Left lung (tissue), 10 donors: ENCODE results near the gene SLC22A5. TPM values are rescaled to one million over a fixed set of nuclear protein-coding genes. Genes with fewer than 3 reads are reported as not detected.
A peak's percentile ranks its signal among the peaks of the same experiment; 100 is the strongest.

ENCODE experiments used
- ATAC-seq: fragments of 200-7000 bp; cut with Tn5 transposase; one replicate; pipeline ENCODE4 v1.9.1; 2020; ENCODE audit warnings: moderate library complexity
- DNase-seq, 4 donors: peaks; one replicate each; pipeline ENCODE4 v3.0.0-alpha.2; 2013 to 2020
- H3K27ac ChIP-seq, 2 donors: fragments of 200-600 bp; sonication (generic) in 1 of 2; one replicate each; pipeline versions ENCODE4 v1.5.0 to v1.8.0; 2020 to 2021
- H3K27me3 ChIP-seq, 2 donors: fragments of 200-600 bp; sonication (generic) in 1 of 2; one replicate each; pipeline versions ENCODE4 v1.5.0 to v1.8.0; 2020 to 2021
- H3K36me3 ChIP-seq, 2 donors: fragments of 200-600 bp; sonication (generic) in 1 of 2; one replicate each; pipeline versions ENCODE4 v1.5.0 to v1.8.0; 2020 to 2021
- H3K4me1 ChIP-seq, 2 donors: fragments of 200-600 bp; one replicate each; pipeline ENCODE4 v1.8.0; 2021
- H3K4me3 ChIP-seq, 2 donors: fragments of 200-600 bp; sonication (generic) in 1 of 2; one replicate each; pipeline versions ENCODE4 v1.5.0 to v1.8.0; 2020 to 2021; ENCODE audit warnings: mild to moderate bottlenecking in 1 of 2
- H3K9me3 ChIP-seq, 2 donors: fragments of 200-600 bp; sonication (generic) in 1 of 2; one replicate each; pipeline versions ENCODE4 v1.5.0 to v1.8.0; 2020 to 2021
- intact Hi-C, 2 donors: fragments of 100-400 bp; cut with DNase I; formaldehyde crosslinking; loops; one replicate each; pipeline versions ENCODE4 v1.11.2 to v1.14.2; 2022
- polyA plus RNA-seq, 6 donors: library from polyadenylated mRNA; unstranded; fragments of 120-200 nt; gene quantifications; one replicate each; pipeline ENCODE4 v1.2.1, GENCODE V29; 2013; ENCODE audit not compliant: insufficient read length in 6 of 6
- total RNA-seq, 2 donors: library from RNA; stranded (reverse); fragmentation: NEBNext Ultra II Directional; extraction: Animal tissue kit (Norgen Biotek cat#: 25700); gene quantifications; one replicate each; pipeline ENCODE4 v1.2.1, GENCODE V29; 2021
- TF ChIP-seq, protein P1 (sequence below), 2 donors: fragments of 200-600 bp; sonication (generic) in 1 of 2; IDR thresholded peaks; one replicate each; pipeline versions ENCODE4 v1.5.0 to v1.8.0; 2021; ENCODE audit warnings: antibody characterized with exemption in 2 of 2
- donor health status: DM: no; HTN: yes; CAD: no.
- donor health status: DM: no; HTN: no; CAD: no.

SLC22A5 gene
- total and polyA plus RNA-seq, 8 donors, result 9.5 to 17.6 (median 14.2) TPM

DNA sequence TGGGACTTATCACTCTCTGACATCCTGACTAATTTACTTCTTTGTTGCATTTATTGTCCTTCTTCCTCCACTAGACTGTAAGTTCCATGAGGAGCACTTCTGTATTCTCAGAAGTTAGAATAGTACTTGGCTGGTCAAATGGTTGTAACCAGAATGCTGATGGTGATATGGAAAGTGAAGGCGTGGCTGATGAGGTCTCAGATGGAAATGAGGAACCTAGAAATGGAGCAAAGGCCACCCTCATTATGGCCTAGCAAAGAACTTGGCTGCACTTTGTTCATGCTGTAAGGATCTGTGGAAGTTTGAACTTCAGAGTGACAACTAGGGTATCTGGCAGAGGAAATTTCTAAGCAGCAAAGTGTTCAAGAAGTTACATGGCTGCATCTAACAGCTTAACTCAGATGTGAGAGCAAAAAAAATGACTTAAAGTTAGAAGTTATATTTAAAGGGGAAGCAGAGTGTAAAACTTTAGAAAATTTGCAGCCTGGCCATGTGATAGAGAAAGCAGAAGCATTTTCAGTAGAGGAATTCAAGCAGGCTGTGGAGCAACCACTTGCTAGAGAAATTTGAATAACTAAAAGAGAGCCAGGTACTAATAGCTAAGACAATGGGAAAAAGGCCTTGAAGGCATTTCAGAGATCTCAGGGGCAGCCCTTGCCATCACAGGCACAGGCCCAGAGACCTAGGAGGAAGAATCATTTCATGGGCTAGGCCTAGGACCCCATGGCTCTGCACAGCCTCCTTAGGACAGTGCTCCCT is 14.9 kb upstream of the SLC22A5 start:
- DNase-seq (peak in 1 of 4 donors; percentile 49), ATAC-seq (peak; percentile 79)
- Histone ChIP-seq H3K4me3 (no peak overlapping the region), H3K9me3 (no peaks in the 10 kb centered on the region), H3K4me1 (peaks cover 0 to 15% of the 10 kb centered on the region in 2 donors), H3K27ac (peak overlapping the region; percentile 57 to 84), H3K27me3 (no peaks in the 10 kb centered on the region), H3K36me3 (peaks cover 0 to 2% of the 10 kb centered on the region in 2 donors)
- TF ChIP-seq, protein P1, sequence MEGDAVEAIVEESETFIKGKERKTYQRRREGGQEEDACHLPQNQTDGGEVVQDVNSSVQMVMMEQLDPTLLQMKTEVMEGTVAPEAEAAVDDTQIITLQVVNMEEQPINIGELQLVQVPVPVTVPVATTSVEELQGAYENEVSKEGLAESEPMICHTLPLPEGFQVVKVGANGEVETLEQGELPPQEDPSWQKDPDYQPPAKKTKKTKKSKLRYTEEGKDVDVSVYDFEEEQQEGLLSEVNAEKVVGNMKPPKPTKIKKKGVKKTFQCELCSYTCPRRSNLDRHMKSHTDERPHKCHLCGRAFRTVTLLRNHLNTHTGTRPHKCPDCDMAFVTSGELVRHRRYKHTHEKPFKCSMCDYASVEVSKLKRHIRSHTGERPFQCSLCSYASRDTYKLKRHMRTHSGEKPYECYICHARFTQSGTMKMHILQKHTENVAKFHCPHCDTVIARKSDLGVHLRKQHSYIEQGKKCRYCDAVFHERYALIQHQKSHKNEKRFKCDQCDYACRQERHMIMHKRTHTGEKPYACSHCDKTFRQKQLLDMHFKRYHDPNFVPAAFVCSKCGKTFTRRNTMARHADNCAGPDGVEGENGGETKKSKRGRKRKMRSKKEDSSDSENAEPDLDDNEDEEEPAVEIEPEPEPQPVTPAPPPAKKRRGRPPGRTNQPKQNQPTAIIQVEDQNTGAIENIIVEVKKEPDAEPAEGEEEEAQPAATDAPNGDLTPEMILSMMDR (IDR thresholded peaks at IDR 0.05), result no peak
- intact Hi-C loops, result no loop called here

GRCh38 chr5:132355140-132355765 is 14.3 kb upstream of the SLC22A5 start:
- no peaks in the 10 kb centered on the region for H3K27me3 ChIP-seq
- DNase-seq (no peak), ATAC-seq (no peak)
- peaks cover 0 to 15% of the 10 kb centered on the region in 2 donors for H3K4me1 ChIP-seq
- peak overlapping the region; percentile 57 to 84 for H3K27ac ChIP-seq
- TF ChIP-seq, protein P1 (IDR thresholded peaks at IDR 0.05), result no peak
- no peak overlapping the region for H3K4me3 ChIP-seq
- intact Hi-C loops, result no loop called here
- H3K9me3 ChIP-seq, result no peaks in the 10 kb centered on the region
- H3K36me3 ChIP-seq, result no peaks in the 10 kb centered on the region

DNA sequence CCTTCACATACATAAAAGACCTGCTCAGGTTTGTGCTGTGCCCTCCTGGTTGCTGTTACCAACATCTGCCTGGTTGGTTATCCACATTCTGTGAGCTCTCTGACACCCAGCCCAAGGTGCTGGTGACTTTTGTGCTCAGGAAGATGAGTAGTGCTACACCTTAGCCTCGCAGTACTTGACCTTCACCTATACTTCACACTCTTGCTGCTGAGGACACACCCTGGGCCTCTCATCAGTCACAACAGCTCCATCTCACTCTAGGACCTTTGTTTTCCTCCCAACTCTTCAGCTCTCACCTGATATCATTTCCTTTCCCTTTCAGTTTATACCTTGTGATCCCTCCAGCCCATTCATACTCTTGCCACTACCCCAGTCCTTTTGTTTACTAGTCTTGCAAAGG is 10.7 kb upstream of the SLC22A5 start:
- ATAC-seq (no peak), DNase-seq (no peak)
- TF ChIP-seq, protein P1 (IDR thresholded peaks at IDR 0.05), result no peak
- intact Hi-C loops, result no loop called here
- H3K36me3 ChIP-seq, result no peaks in the 10 kb centered on the region
- no peaks in the 10 kb centered on the region for H3K9me3 ChIP-seq
- peaks cover 0 to 22% of the 10 kb centered on the region in 2 donors for H3K4me1 ChIP-seq
- no peaks in the 10 kb centered on the region for H3K27me3 ChIP-seq
- no peak overlapping the region for H3K27ac ChIP-seq
- no peak overlapping the region for H3K4me3 ChIP-seq

DNA sequence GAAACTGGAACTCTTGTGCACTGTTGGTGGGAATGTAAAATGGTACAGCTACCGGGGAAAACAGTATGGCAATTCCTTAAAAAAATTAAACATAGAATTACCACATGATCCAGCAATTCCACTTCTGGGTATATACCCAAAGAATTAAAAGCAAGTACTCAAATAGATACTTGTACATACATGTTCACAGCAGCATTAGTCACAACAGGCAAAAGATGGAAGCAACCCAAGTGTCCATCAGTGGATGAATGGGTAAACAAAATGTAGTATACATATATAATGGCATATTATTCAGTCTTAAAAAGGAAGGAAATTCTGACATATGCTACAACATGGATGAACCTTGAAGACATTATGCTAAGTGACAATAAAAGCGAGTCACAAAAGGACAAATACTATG is 7.4 kb upstream of the SLC22A5 start:
- Histone ChIP-seq H3K27ac (no peak overlapping the region), H3K27me3 (no peaks in the 10 kb centered on the region), H3K4me3 (no peak overlapping the region), H3K36me3 (no peaks in the 10 kb centered on the region), H3K9me3 (no peaks in the 10 kb centered on the region), H3K4me1 (peaks cover 0 to 16% of the 10 kb centered on the region in 2 donors)
- ATAC-seq (no peak), DNase-seq (no peak)
- intact Hi-C loops, result no loop called here
- TF ChIP-seq, protein P1 (IDR thresholded peaks at IDR 0.05), result no peak

- ATAC-seq (peak; percentile 52), DNase-seq (no peak)
- H3K4me3 ChIP-seq, result no peak overlapping the region
- intact Hi-C loops, result no loop called here
- H3K4me1 ChIP-seq, result peaks cover 0 to 17% of the 10 kb centered on the region in 2 donors
- H3K36me3 ChIP-seq, result no peaks in the 10 kb centered on the region
- TF ChIP-seq, protein P1 (IDR thresholded peaks at IDR 0.05), result no peak
- no peak overlapping the region for H3K27ac ChIP-seq
- no peaks in the 10 kb centered on the region for H3K9me3 ChIP-seq
- H3K27me3 ChIP-seq, result no peaks in the 10 kb centered on the region
These were observed 5.9 kb upstream of the SLC22A5 start for GRCh38 chr5:132363431-132364112.
